Thymus (tissue), 11 donors: ENCODE results near the gene USP24. TPM values are rescaled to one million over a fixed set of nuclear protein-coding genes. Genes with fewer than 3 reads are reported as not detected.

Source experiments
- DNase-seq, 9 donors: peaks; one replicate each; pipeline ENCODE4 v3.0.0-alpha.2; 2013; ENCODE audit warnings: low spot score in 9 of 9, low read depth in 6 of 9, missing footprints in 1 of 9
- H3K27ac ChIP-seq, 2 donors: one replicate each; pipeline ENCODE4 v1.5.1; 2013; ENCODE audit warnings: control low read depth in 1 of 2, low read depth in 1 of 2, low read length in 1 of 2, mild to moderate bottlenecking in 1 of 2, moderate library complexity in 1 of 2
- H3K27me3 ChIP-seq, 2 donors: one replicate each; pipeline ENCODE4 v1.5.1; 2013; ENCODE audit warnings: low read length in 1 of 2; ENCODE audit not compliant: control insufficient read depth in 2 of 2, insufficient read depth in 1 of 2
- H3K36me3 ChIP-seq, 2 donors: one replicate each; pipeline ENCODE4 v1.5.1; 2013; ENCODE audit warnings: low read length in 1 of 2, mild to moderate bottlenecking in 1 of 2, moderate library complexity in 1 of 2; ENCODE audit not compliant: control insufficient read depth in 2 of 2, insufficient read depth in 2 of 2
- H3K4me1 ChIP-seq, 2 donors: one replicate each; pipeline ENCODE4 v1.5.1; 2013; ENCODE audit warnings: low read length in 2 of 2; ENCODE audit not compliant: control insufficient read depth in 2 of 2, insufficient read depth in 2 of 2
- H3K4me3 ChIP-seq, 2 donors: one replicate each; pipeline ENCODE4 v1.5.1; 2013; ENCODE audit warnings: low read length in 2 of 2, control low read depth in 1 of 2, mild to moderate bottlenecking in 1 of 2
- H3K9me3 ChIP-seq, 2 donors: one replicate each; pipeline ENCODE4 v1.5.1; 2013; ENCODE audit warnings: low read length in 1 of 2, mild to moderate bottlenecking in 1 of 2; ENCODE audit not compliant: control insufficient read depth in 2 of 2, insufficient read depth in 1 of 2
- WGBS: extraction: QIAGEN DNeasy Blood & Tissue Kit; methylation state at CpG from one replicate; pipeline ENCODE4 v1.1.7; 2013; 5-methylcytosine and 5-hydroxymethylcytosine counted together
- polyA plus RNA-seq: library from polyadenylated mRNA; stranded (reverse); fragments of 200-250 nt; gene quantifications from one replicate; pipeline ENCODE4 v1.2.3, GENCODE V29; 2013
- total RNA-seq: library from RNA; stranded (reverse); fragments of 120-200 nt; gene quantifications from one replicate; pipeline ENCODE4 v1.2.4, GENCODE V29; 2013
- donor health status: healthy.

Gene USP24
- total and polyA plus RNA-seq, 2 donors: 17.7 to 34.4 TPM

GRCh38 chr1:55040933-55041494 is 174.2 kb downstream of the USP24 start:
- no peaks in the 10 kb centered on the region for H3K4me1 ChIP-seq
- WGBS: 67% methylated on average over 5 of the region's 5 CpGs
- H3K27ac ChIP-seq: no peak overlapping the region
- H3K27me3 ChIP-seq: peaks cover 41 to 66% of the 10 kb centered on the region in 2 donors
- peaks cover 0 to 3% of the 10 kb centered on the region in 2 donors for H3K9me3 ChIP-seq
- H3K4me3 ChIP-seq: no peak overlapping the region
- no peak for DNase-seq
- H3K36me3 ChIP-seq: no peaks in the 10 kb centered on the region

GRCh38 chr1:55040083-55040932 is 174.9 kb downstream of the USP24 start:
- peaks cover 41 to 69% of the 10 kb centered on the region in 2 donors for H3K27me3 ChIP-seq
- no peaks in the 10 kb centered on the region for H3K4me1 ChIP-seq
- H3K36me3 ChIP-seq: no peaks in the 10 kb centered on the region
- H3K27ac ChIP-seq: no peak overlapping the region
- peaks cover 0 to 3% of the 10 kb centered on the region in 2 donors for H3K9me3 ChIP-seq
- no peak for DNase-seq
- no peak overlapping the region for H3K4me3 ChIP-seq
- 30% methylated on average over 49 of the region's 49 CpGs for WGBS

- Histone ChIP-seq H3K27me3 (peaks cover 41 to 74% of the 10 kb centered on the region in 2 donors), H3K4me1 (no peaks in the 10 kb centered on the region), H3K9me3 (peaks cover 0 to 3% of the 10 kb centered on the region in 2 donors), H3K36me3 (no peaks in the 10 kb centered on the region), H3K27ac (no peak within 1 kb of the TSS), H3K4me3 (no peak within 1 kb of the TSS)
- WGBS: 5% methylated on average over 67 of the region's 67 CpGs
- no peak for DNase-seq
Measured at GRCh38 chr1:55039342-55040082, 175.7 kb downstream of the USP24 start, which contains the start of gene PCSK9. Gene PCSK9, plus strand, starts transcription at chr1:55039548. Its CDS starts 290 bp downstream, at chr1:55039838.

GRCh38 chr1:55038974-55039341 is 176.2 kb downstream of the USP24 start:
- no peak overlapping the region for H3K4me3 ChIP-seq
- 47% methylated on average over 9 of the region's 9 CpGs for WGBS
- H3K27ac ChIP-seq: no peak overlapping the region
- H3K9me3 ChIP-seq: peaks cover 0 to 3% of the 10 kb centered on the region in 2 donors
- no peaks in the 10 kb centered on the region for H3K4me1 ChIP-seq
- no peak for DNase-seq
- H3K36me3 ChIP-seq: no peaks in the 10 kb centered on the region
- H3K27me3 ChIP-seq: peaks cover 41 to 76% of the 10 kb centered on the region in 2 donors

GRCh38 chr1:55038552-55038838 is 176.7 kb downstream of the USP24 start:
- Histone ChIP-seq H3K4me1 (no peaks in the 10 kb centered on the region), H3K27ac (no peak overlapping the region), H3K36me3 (no peaks in the 10 kb centered on the region), H3K4me3 (no peak overlapping the region), H3K27me3 (peaks cover 41 to 81% of the 10 kb centered on the region in 2 donors), H3K9me3 (peaks cover 0 to 3% of the 10 kb centered on the region in 2 donors)
- no peak for DNase-seq
- WGBS: 94% methylated on average over 3 of the region's 3 CpGs

- no peak overlapping the region for H3K27ac ChIP-seq
- H3K36me3 ChIP-seq: no peaks in the 10 kb centered on the region
- 86% methylated on average over 8 of the region's 8 CpGs for WGBS
- H3K9me3 ChIP-seq: peaks cover 0 to 3% of the 10 kb centered on the region in 2 donors
- DNase-seq: no peak
- H3K4me3 ChIP-seq: no peak overlapping the region
- H3K4me1 ChIP-seq: no peaks in the 10 kb centered on the region
- peaks cover 41 to 83% of the 10 kb centered on the region in 2 donors for H3K27me3 ChIP-seq
Measured at GRCh38 chr1:55037733-55038551, 177.2 kb downstream of the USP24 start.

- Histone ChIP-seq H3K4me1 (no peaks in the 10 kb centered on the region), H3K9me3 (no peaks in the 10 kb centered on the region), H3K4me3 (no peak overlapping the region), H3K27ac (no peak overlapping the region), H3K27me3 (peaks cover 33 to 64% of the 10 kb centered on the region in 2 donors), H3K36me3 (no peaks in the 10 kb centered on the region)
- WGBS: 62% methylated on average over 4 of the region's 4 CpGs
- no peak for DNase-seq
Measured at GRCh38 chr1:55035904-55036303, 179.3 kb downstream of the USP24 start.

GRCh38 chr1:55034476-55035133 is 180.6 kb downstream of the USP24 start:
- DNase-seq: no peak
- no peaks in the 10 kb centered on the region for H3K36me3 ChIP-seq
- WGBS: 95% methylated on average over 6 of the region's 6 CpGs
- peaks cover 20 to 51% of the 10 kb centered on the region in 2 donors for H3K27me3 ChIP-seq
- no peaks in the 10 kb centered on the region for H3K9me3 ChIP-seq
- H3K4me3 ChIP-seq: no peak overlapping the region
- no peaks in the 10 kb centered on the region for H3K4me1 ChIP-seq
- no peak overlapping the region for H3K27ac ChIP-seq
